K562 (cell line): Measurements from ENCODE around the gene RNF144A. TPM values are rescaled to one million over a fixed set of nuclear protein-coding genes. Genes with fewer than 3 reads are reported as not detected.

Source experiments
- ATF7 ChIP-seq: fragments of 450-650 bp; IDR thresholded peaks from 2 replicates; pipeline ENCODE4 v1.7.1; 2014; ENCODE audit warnings: mild to moderate bottlenecking, moderate library complexity
- BRF1 ChIP-seq: IDR thresholded peaks from 3 replicates; pipeline ENCODE4 v1.6.1; 2011; ENCODE audit warnings: borderline replicate concordance, mild to moderate bottlenecking; ENCODE audit not compliant: insufficient read length; ENCODE audit errors: extremely low read depth
- DEAF1 ChIP-seq: fragments of 450-650 bp; formaldehyde crosslinking; IDR thresholded peaks from 2 replicates; pipeline ENCODE4 v1.4.0; 2020; ENCODE audit warnings: mild to moderate bottlenecking, moderate library complexity
- LEF1 ChIP-seq: fragments of 450-650 bp; IDR thresholded peaks from 2 replicates; pipeline ENCODE4 v1.6.1; 2016; ENCODE audit warnings: mild to moderate bottlenecking
- MGA ChIP-seq: fragments of 450-650 bp; IDR thresholded peaks from 2 replicates; pipeline ENCODE4 v1.6.1; 2016; ENCODE audit warnings: mild to moderate bottlenecking, moderate library complexity
- MTF1 ChIP-seq: fragments of 250-450 bp; sonication (Bioruptor Pico); IDR thresholded peaks from 2 replicates; pipeline ENCODE4 v1.9.0; 2021; ENCODE audit warnings: moderate library complexity, mild to moderate bottlenecking, inconsistent platforms, borderline replicate concordance
- NCOA2 ChIP-seq, 2 experiments: fragments of 450-650 bp; IDR thresholded peaks; 2 replicates each; pipeline ENCODE4 v1.6.1; 2018; ENCODE audit warnings: mild to moderate bottlenecking in 2 of 2, moderate library complexity in 1 of 2; ENCODE audit not compliant: partially characterized antibody in 2 of 2
- polyA plus RNA-seq, 8 experiments: library from polyadenylated mRNA; depleted of rRNA in 4 of 8; stranded (reverse) in 5 of 8; unstranded in 3 of 8; fragments of >200 nt; fragmentation: Nextera tagmentation in 2 of 8; fragmentation: Illumina TruSeq in 1 of 8; extraction: Ambion mirVana in 2 of 8; extraction: Trizol in 1 of 8; gene quantifications; 2 replicates each; pipeline versions ENCODE4 v1.2.1 to v1.2.3, GENCODE V29; 2011 to 2014; ENCODE audit warnings: inconsistent platforms in 1 of 8, missing spikeins in 1 of 8
- total RNA-seq, 7 experiments: library from RNA; depleted of rRNA in 6 of 7; stranded (reverse); fragments of >200 nt in 6 of 7; fragmentation: Illumina TruSeq in 2 of 7; extraction: Trizol in 2 of 7; gene quantifications; 2 replicates each; pipeline versions ENCODE4 v1.2.1 to v1.2.3, GENCODE V29; 2011 to 2021; ENCODE audit warnings: low replicate concordance in 1 of 7
- TF ChIP-seq, protein P1 (sequence below): fragments of 250-450 bp; sonication (Bioruptor Pico); IDR thresholded peaks from 2 replicates; pipeline ENCODE4 v1.9.0; 2021; ENCODE audit warnings: mild to moderate bottlenecking, inconsistent platforms

RNF144A gene
- total and polyA plus RNA-seq, 9 of the 15 experiments (the other 6 are each of a cell fraction or from before 2014, with no cell fraction given): 0.96 to 11.3 (median 6.2) TPM

DNA sequence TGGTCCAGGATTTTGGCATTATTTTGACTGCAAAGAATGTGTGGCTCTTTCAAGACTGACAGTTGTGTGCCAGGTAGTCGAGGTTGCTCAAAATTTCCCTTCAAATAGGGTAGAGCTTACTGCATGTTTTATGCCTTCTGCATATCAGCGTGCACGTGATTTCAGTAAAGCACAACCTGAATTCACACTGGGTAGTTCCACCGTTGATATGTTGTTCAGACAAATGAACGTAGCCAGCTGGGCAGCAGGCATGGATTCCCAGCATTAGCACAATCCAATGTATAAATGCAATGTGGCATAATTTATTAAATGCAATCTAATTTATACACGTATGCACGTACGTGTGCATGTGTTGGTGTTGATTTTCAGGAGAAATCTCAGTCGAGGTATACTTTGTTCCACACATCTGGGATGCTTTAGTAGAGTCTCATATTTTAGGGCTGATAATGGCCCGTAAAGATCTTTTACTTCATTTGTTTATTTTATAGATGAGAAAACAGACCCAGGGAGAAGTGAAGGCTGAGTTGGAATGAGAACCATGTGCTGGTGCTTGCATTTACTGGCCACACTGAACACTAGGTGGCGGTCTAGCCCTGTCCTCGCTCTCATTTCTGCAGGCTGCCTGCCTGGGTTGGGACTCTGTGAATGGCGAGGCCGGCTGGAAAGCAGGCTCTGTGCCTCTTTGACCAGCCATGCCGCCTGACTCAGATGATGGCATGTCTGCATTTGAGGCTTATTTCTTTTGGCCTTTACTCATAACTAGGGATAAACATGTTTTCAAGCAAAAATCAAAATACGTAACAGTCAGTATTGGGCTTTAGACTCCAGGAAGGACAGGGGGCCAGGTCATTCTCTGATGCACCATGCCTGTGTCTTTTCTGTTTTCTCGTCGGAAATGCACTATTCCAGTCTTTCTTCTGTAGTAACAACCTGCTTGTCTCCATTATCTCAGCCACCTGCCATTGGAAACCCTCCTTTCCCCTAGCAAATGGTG is 120.4 kb downstream of the RNF144A start (continued):
- TF ChIP-seq MGA (peak; percentile 22; the same call in 1 of the 2 replicates), MTF1 (CRISPR knock-in tag) (no peak), NCOA2 (IDR thresholded peaks at IDR 0.05; ENCODE audit: partially characterized antibody in 2 of 2) (no peak), DEAF1 (CRISPR knock-in tag) (0 out of 2 replicates have a peak, but pooled peaks have one; percentile 6), BRF1 (no peak), ATF7 (no peak), LEF1 (no peak)
- TF ChIP-seq, protein P1, sequence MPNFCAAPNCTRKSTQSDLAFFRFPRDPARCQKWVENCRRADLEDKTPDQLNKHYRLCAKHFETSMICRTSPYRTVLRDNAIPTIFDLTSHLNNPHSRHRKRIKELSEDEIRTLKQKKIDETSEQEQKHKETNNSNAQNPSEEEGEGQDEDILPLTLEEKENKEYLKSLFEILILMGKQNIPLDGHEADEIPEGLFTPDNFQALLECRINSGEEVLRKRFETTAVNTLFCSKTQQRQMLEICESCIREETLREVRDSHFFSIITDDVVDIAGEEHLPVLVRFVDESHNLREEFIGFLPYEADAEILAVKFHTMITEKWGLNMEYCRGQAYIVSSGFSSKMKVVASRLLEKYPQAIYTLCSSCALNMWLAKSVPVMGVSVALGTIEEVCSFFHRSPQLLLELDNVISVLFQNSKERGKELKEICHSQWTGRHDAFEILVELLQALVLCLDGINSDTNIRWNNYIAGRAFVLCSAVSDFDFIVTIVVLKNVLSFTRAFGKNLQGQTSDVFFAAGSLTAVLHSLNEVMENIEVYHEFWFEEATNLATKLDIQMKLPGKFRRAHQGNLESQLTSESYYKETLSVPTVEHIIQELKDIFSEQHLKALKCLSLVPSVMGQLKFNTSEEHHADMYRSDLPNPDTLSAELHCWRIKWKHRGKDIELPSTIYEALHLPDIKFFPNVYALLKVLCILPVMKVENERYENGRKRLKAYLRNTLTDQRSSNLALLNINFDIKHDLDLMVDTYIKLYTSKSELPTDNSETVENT (CRISPR knock-in tag): no peak
